Calu3 (cell line): ENCODE measurements around the gene HPSE2. TPM values are rescaled to one million over a fixed set of nuclear protein-coding genes. Genes with fewer than 3 reads are reported as not detected.

Experiments used
- BruUV-seq: library from RNA; stranded (reverse); fragments of 400-500 nt; replicated peaks from 2 replicates; lab custom pipeline; 2021; lab: Mats Ljungman, UMichigan
- CTCF ChIA-PET: fragments of 300-600 bp; sonication (Branson Sonifier 250); formaldehyde crosslinking; loops from one replicate; lab custom pipeline; 2022; ENCODE audit warnings: antibody characterized with exemption; lab: Charles Lee
- DNase-seq: peaks from one replicate; pipeline ENCODE4 v3.0.0; 2022
- H3K27ac Mint-ChIP-seq: one replicate; pipeline ENCODE4 v1.8.0; 2022; ENCODE audit warnings: mixed read lengths; ENCODE audit not compliant: unreplicated experiment
- H3K27me3 Mint-ChIP-seq: one replicate; pipeline ENCODE4 v1.8.0; 2022; ENCODE audit warnings: mixed read lengths; ENCODE audit not compliant: unreplicated experiment
- H3K36me3 Mint-ChIP-seq: one replicate; pipeline ENCODE4 v1.8.0; 2022; ENCODE audit warnings: mild to moderate bottlenecking, moderate library complexity, mixed read lengths; ENCODE audit not compliant: insufficient read depth, unreplicated experiment
- H3K4me1 Mint-ChIP-seq: one replicate; pipeline ENCODE4 v1.8.0; 2022; ENCODE audit warnings: mild to moderate bottlenecking, low read depth, mixed read lengths; ENCODE audit not compliant: unreplicated experiment
- H3K4me3 Mint-ChIP-seq: one replicate; pipeline ENCODE4 v1.8.0; 2022; ENCODE audit warnings: mild to moderate bottlenecking, low read depth, moderate library complexity, mixed read lengths; ENCODE audit not compliant: unreplicated experiment
- H3K9me3 Mint-ChIP-seq: one replicate; pipeline ENCODE4 v1.8.0; 2022; ENCODE audit warnings: low read depth, mixed read lengths; ENCODE audit not compliant: unreplicated experiment
- intact Hi-C: fragments of 100-400 bp; cut with micrococcal nuclease; formaldehyde crosslinking; loops from one replicate; pipeline ENCODE4 v1.10.0; 2022; ENCODE audit not compliant: unreplicated experiment
- total RNA-seq: library from RNA; stranded (reverse); gene quantifications from 2 replicates; pipeline ENCODE4 v1.2.3, GENCODE V29; 2022
- TF ChIP-seq, protein P1 (sequence below): fragments of 200-600 bp; IDR thresholded peaks from one replicate; pipeline ENCODE4 v1.8.0; 2022; ENCODE audit warnings: antibody characterized with exemption; ENCODE audit not compliant: unreplicated experiment

Gene HPSE2
- total RNA-seq, 1 experiment from 2014 or later, result not detected

- TF ChIP-seq, protein P1, sequence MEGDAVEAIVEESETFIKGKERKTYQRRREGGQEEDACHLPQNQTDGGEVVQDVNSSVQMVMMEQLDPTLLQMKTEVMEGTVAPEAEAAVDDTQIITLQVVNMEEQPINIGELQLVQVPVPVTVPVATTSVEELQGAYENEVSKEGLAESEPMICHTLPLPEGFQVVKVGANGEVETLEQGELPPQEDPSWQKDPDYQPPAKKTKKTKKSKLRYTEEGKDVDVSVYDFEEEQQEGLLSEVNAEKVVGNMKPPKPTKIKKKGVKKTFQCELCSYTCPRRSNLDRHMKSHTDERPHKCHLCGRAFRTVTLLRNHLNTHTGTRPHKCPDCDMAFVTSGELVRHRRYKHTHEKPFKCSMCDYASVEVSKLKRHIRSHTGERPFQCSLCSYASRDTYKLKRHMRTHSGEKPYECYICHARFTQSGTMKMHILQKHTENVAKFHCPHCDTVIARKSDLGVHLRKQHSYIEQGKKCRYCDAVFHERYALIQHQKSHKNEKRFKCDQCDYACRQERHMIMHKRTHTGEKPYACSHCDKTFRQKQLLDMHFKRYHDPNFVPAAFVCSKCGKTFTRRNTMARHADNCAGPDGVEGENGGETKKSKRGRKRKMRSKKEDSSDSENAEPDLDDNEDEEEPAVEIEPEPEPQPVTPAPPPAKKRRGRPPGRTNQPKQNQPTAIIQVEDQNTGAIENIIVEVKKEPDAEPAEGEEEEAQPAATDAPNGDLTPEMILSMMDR, result no peak
- CTCF ChIA-PET, result no interaction called here
- Mint-ChIP-seq H3K9me3 (no peaks in the 10 kb centered on the region), H3K36me3 (no peaks in the 10 kb centered on the region), H3K27me3 (no peaks in the 10 kb centered on the region), H3K27ac (no peak overlapping the region), H3K4me3 (no peak overlapping the region), H3K4me1 (no peaks in the 10 kb centered on the region)
- BruUV-seq, result no TSS peak
- DNase-seq, result no peak
- intact Hi-C loops, result no loop called here
These were observed 403.5 kb downstream of the HPSE2 start for GRCh38 chr10:98832196-98832595.

GRCh38 chr10:98831391-98831790 lies 404.3 kb downstream of the HPSE2 start:
- H3K4me3 Mint-ChIP-seq, result no peak overlapping the region
- no peak for DNase-seq
- no peaks in the 10 kb centered on the region for H3K27me3 Mint-ChIP-seq
- H3K9me3 Mint-ChIP-seq, result no peaks in the 10 kb centered on the region
- TF ChIP-seq, protein P1, result no peak
- no peaks in the 10 kb centered on the region for H3K36me3 Mint-ChIP-seq
- intact Hi-C loops, result no loop called here
- BruUV-seq, result no TSS peak
- no peak overlapping the region for H3K27ac Mint-ChIP-seq
- CTCF ChIA-PET, result no interaction called here
- no peaks in the 10 kb centered on the region for H3K4me1 Mint-ChIP-seq

DNA sequence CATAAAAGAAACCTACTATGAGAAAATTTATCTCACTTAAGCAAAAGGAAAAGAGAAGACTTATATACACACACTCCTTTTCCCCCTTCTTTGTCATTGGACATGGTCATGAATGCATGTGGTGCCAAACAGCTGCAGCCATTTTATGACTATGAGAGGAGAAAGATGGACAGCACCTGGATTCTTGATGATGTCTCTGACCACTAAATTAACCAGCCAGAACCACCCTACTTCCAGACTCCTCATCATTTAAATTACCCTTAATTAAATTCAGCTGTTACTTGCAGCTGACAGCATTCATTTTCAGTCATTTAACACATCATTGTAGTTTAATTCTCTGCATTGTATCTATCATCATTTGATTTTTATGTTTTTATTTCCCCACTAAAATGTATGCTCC lies 409.9 kb downstream of the HPSE2 start:
- Mint-ChIP-seq H3K4me1 (no peaks in the 10 kb centered on the region), H3K36me3 (no peaks in the 10 kb centered on the region), H3K4me3 (no peak overlapping the region), H3K27me3 (no peaks in the 10 kb centered on the region), H3K27ac (no peak overlapping the region), H3K9me3 (no peaks in the 10 kb centered on the region)
- no TSS peak for BruUV-seq
- CTCF ChIA-PET, result no interaction called here
- no peak for DNase-seq
- intact Hi-C loops, result no loop called here
- TF ChIP-seq, protein P1, result no peak

DNA sequence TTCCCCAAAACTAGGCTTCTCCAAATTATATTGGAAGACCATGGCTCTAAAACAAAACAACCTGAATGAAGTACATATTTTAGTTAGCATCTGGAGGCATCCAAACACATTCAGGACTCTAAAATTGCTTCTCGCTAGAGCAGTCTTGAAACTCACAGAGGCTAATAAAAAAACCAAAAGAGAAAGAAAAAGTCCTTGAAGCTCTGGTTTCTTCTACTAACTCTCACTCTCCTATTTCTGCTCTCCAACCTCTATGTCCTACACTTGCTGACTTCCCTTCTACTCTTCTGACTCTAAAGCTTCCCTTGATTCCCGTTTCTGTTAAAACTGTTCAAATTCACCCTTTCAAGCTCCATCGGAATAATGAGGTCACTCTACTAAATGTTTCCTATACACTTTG lies 418.3 kb downstream of the HPSE2 start:
- no TSS peak for BruUV-seq
- no peaks in the 10 kb centered on the region for H3K36me3 Mint-ChIP-seq
- intact Hi-C loops, result no loop called here
- H3K4me1 Mint-ChIP-seq, result no peaks in the 10 kb centered on the region
- TF ChIP-seq, protein P1, result no peak
- H3K27ac Mint-ChIP-seq, result no peak overlapping the region
- CTCF ChIA-PET, result no interaction called here
- H3K4me3 Mint-ChIP-seq, result no peak overlapping the region
- H3K9me3 Mint-ChIP-seq, result peaks cover 3% of the 10 kb centered on the region
- DNase-seq, result no peak
- peaks cover 12% of the 10 kb centered on the region for H3K27me3 Mint-ChIP-seq
